ENCODE results near the gene SEC22B.
"Not testable (repeated sequence)": the region's sequence is repeated elsewhere in the genome, so short reads cannot be mapped to it uniquely, and the experiment has no call there.

- TF ChIP-seq CTCF, POLR2A (IDR thresholded peaks at IDR 0.05): not testable (repeated sequence)
These were observed 44.5 kb downstream of the SEC22B start for GRCh38 chr1:120131611-120132405.

Data from adrenal gland (tissue), 5 donors.